ENCODE results near the gene NFATC1.
A peak's percentile ranks its signal among the peaks of the same experiment; 100 is the strongest.

The NFATC1 gene

GRCh38 chr18:79560861-79561210 is 165.1 kb downstream of the NFATC1 start:
- DNase-seq: no peak

DNA sequence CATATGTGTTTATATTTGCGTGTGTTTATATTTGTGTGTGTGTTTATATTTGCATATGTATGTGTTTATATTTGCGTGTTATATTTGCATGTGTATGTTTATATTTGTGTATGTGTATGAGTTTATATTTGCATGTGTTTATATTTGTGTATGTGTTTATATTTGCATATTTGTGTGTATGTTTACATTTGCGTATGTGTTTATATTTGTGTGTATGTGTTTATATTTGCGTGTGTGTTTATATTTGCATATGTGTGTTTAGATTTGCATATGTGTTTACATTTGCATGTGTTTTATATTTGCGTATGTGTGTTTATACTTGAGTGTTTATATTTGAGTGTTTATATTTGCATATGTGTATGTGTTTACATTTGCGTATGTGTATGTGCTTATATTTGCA is 168.2 kb downstream of the NFATC1 start:
- no peak for DNase-seq

GRCh38 chr18:79564441-79564840 is 168.7 kb downstream of the NFATC1 start:
- no peak for DNase-seq

GRCh38 chr18:79566771-79567431 is 171.2 kb downstream of the NFATC1 start:
- DNase-seq: no peak

DNA sequence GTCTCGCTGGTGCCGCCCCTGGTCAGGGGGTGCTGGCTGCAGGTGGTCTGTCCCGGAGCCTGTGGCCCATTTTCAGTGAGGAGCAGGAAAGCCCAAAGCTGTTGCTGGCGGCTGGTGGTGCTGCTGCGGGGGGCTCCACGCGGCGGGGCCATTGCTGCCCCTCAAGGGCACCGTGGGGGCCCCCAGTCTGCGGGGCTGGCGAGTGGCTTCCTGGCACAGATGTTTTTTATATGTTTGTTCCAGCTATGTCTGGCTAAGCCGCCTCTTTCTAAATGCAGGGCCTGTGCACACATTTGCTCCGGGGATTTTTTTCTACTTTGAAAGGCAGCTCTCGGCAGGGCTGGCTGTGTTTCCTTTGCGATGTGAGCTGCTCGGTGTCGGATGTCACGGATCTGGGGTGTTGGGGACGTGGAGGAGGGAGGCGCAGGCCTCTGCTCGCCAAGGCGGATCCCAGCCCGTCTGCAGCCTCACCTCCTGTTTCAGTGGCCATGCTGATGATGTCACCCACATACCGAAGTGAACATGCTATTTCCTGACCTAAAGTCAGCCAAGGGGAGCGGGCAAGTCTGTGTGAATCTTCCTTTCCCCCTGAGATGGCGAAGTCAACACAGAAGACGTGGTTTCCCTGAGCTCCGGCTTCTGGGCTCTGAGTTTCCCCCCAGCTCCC is 171.9 kb downstream of the NFATC1 start:
- DNase-seq: peak; percentile 43

- no peak for DNase-seq
Measured at GRCh38 chr18:79568543-79569205, 172.9 kb downstream of the NFATC1 start.

DNA sequence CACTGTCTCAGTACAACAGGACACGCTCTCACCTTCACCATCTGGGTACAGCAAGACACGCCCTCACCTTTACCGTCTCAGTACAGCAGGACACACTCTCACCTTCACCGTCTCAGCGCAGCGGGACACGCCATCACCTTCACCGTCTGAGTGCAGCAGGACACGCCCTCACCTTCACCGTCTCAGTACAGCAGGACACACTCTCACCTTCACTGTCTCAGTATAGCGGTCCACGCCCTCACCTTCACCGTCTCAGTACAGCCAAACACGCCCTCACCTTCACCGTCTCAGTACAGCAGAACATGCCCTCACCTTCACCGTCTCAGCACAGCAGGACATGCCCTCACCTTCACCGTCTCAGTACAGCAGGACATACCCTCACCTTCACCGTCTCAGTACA is 174.0 kb downstream of the NFATC1 start:
- DNase-seq: no peak

GRCh38 chr18:79570266-79571201 is 174.8 kb downstream of the NFATC1 start:
- DNase-seq: peak; percentile 9

- DNase-seq: no peak
Measured at GRCh38 chr18:79571211-79572092, 175.7 kb downstream of the NFATC1 start.

- no peak for DNase-seq
Measured at GRCh38 chr18:79572093-79572780, 176.5 kb downstream of the NFATC1 start.

GRCh38 chr18:79572848-79573451 is 177.2 kb downstream of the NFATC1 start:
- DNase-seq: no peak

DNA sequence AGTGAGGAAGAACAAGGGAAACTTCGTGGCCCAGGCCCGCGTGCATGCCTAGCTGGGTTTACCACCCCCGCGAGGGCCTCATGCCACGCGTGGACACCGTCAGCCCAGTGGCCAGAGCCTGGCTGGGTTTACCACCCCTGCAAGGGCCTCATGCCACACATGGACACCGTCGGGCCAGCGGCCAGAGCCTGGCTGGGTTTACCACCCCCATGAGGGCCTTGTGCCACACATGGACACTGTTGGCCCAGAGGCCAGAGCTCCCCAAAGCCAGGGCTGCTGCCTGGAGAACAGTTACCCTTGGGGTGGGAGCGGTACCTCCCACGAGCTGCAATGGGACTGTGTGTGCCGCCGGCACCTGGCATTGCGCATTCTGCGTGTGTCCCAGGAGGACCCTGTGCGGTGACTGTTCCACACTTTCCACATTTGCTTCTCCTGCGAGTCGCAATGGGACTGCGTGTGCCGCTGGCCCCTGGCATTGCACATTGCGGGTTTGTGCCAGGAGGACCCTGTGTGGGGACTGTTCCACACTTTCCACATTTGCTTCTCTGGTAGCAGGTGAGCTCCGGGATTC is 178.3 kb downstream of the NFATC1 start:
- no peak for DNase-seq

DNA sequence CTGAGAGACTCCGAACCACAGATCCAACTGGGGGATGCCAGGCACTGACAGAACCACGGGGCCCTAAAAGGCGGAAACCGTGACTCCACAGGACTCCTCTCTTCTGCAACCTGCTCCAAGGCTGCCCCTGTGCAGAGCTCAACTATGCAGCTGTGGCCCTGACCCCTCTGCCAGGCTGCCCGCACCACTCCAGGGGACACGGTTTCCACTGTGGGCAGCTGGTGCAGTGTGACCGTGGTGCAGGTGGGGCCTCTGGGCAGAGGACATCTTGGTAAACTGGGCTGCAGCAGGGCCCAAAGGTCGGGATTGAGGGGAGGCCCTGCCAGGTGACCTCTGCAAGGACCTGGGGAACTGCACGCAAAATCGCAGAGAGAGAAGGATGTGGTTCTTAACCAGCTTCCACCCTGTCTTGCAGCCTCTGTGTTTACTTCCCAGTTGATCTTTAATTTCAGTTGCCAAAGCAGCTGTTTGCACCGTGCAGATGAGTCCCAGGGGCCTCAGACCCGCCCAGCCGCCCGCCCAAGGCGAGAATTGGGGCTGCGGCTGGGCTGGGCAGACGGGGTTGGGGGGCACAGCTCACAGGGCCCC is 179.3 kb downstream of the NFATC1 start:
- no peak for DNase-seq

DNA sequence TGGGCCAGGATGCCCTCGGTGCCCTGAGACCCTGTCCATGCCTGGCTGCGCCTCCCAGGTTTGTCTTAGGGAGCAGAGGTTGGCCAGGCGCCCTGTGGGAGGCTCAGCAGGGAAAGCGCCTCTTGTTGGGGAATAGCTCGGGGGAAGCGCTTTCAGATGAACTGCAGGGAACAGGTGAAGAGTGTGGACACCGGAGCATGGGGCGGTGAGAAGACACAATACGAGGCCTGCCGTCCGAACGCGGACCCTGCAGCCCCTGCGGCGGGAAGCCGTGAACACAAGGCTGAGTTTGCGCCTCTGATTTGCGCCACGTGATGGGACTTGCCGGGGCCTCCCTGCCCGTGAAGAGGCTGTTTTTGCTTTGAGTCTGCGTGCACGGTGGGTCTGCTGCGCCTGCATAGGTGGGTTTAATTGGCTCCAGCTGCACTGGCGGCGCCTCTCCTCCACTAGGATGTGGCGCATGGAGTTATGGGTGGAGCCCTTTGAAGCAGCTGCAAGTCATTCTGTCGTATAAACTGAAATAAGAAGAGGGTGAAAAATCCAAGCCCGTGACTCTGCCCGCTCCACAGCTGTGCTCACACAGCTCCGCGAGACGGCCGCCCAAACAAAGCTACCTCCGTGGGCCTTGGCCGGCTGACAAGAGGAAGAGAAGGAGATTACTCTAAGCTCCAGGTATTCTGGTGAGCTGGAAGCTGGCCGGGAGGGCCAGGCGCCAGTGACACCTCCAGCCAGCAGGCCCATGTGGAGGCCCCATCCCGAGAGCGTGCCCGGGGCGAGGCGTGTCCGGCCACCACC is 180.4 kb downstream of the NFATC1 start:
- DNase-seq: no peak

GRCh38 chr18:79576686-79577351 is 181.1 kb downstream of the NFATC1 start:
- DNase-seq: no peak

DNA sequence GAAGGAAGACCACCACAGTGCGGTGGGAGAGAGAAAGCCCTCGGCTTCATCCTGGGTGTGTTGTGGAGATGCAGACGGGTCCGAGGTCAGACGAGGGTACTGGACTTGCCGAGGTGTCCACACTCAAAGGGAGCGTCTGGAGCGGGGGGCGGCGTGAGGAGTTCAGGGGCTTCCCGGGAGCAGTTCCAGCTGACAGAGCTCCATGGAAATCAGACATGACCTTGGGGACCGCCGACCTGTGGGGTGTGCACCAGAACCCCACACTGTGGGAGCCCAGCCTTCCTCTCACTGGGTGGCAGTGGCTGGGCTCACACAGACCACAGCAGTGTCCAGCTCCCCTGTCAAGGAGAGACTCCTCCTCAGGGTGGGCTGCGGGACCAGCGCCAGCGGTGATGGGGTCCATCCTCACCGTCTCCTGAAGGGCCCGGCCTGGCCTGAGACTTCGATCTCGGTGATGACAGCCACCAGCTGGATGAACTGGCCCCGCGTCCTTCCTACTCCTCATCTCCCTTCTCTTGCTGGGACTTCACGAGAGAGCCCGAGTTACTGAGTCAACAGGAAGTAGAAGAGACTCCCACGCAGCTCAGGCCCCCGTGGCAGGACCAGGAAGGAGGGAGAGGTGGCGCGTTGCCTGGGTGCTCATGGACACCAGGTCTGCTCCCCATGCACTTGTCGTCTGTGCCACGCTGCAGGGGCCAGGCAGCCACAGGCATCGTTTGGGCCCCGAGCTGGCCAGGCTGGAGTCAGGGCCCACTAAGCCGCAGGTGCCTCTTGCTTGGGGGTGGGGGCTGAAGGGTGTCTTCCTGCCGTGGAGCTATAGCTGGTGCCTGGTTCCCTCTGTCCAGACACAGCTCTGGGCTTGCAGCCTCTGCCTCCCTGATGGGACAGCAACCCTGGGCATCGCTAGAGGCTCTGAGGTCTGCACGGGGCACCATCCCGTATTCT is 182.0 kb downstream of the NFATC1 start:
- DNase-seq: no peak

- DNase-seq: no peak
Measured at GRCh38 chr18:79578396-79579260, 182.9 kb downstream of the NFATC1 start.
